H9 (cell line): Measurements from ENCODE around the gene TENM3. TPM values are rescaled to one million over a fixed set of nuclear protein-coding genes. Genes with fewer than 3 reads are reported as not detected.

Experiments
- DNase-seq: peaks from one replicate; pipeline ENCODE4 v3.0.0-alpha.2; 2017
- H2AFZ ChIP-seq: one replicate; pipeline ENCODE4 v1.6.1; 2013; ENCODE audit warnings: mild to moderate bottlenecking, low read length, control low read depth, moderate library complexity
- H2AK5ac ChIP-seq: 2 replicates; pipeline ENCODE4 v1.6.1; 2013; ENCODE audit warnings: low read length, control low read depth, mixed read lengths; ENCODE audit not compliant: insufficient read length
- H2BK120ac ChIP-seq: one replicate; pipeline ENCODE4 v1.6.1; 2013; ENCODE audit warnings: low read depth, mild to moderate bottlenecking, low read length, control low read depth, inconsistent platforms; ENCODE audit not compliant: poor library complexity, severe bottlenecking
- H2BK12ac ChIP-seq: 2 replicates; pipeline ENCODE4 v1.6.1; 2013; ENCODE audit warnings: low read length, control low read depth, mixed read lengths, low read depth; ENCODE audit not compliant: insufficient read length
- H2BK15ac ChIP-seq: 2 replicates; pipeline ENCODE4 v1.6.1; 2013; ENCODE audit warnings: low read depth, low read length, control low read depth
- H2BK20ac ChIP-seq: one replicate; pipeline ENCODE4 v1.6.1; 2013; ENCODE audit warnings: low read depth, mild to moderate bottlenecking, low read length, control low read depth, inconsistent platforms; ENCODE audit not compliant: poor library complexity, severe bottlenecking
- H2BK5ac ChIP-seq: 2 replicates; pipeline ENCODE4 v1.6.1; 2013; ENCODE audit warnings: low read length, control low read depth, mixed read lengths; ENCODE audit not compliant: insufficient read length
- H3K14ac ChIP-seq: 2 replicates; pipeline ENCODE4 v1.6.1; 2013; ENCODE audit warnings: low read length, control low read depth; ENCODE audit not compliant: insufficient read depth
- H3K18ac ChIP-seq: 2 replicates; pipeline ENCODE4 v1.6.1; 2013; ENCODE audit warnings: low read depth, mild to moderate bottlenecking, mixed read lengths, low read length, control low read depth; ENCODE audit not compliant: insufficient read length
- H3K23ac ChIP-seq: 2 replicates; pipeline ENCODE4 v1.6.1; 2013; ENCODE audit warnings: low read length, control low read depth, mixed read lengths, low read depth; ENCODE audit not compliant: insufficient read length
- H3K23me2 ChIP-seq: 2 replicates; pipeline ENCODE4 v1.6.1; 2013; ENCODE audit warnings: low read depth, mild to moderate bottlenecking, mixed read lengths, low read length, control low read depth; ENCODE audit not compliant: insufficient read length, poor library complexity, severe bottlenecking
- H3K27ac ChIP-seq: 2 replicates; pipeline ENCODE4 v1.5.1; 2013; ENCODE audit warnings: low read length, control low read depth, mixed read lengths, low read depth; ENCODE audit not compliant: insufficient read length
- H3K27me3 ChIP-seq: 2 replicates; pipeline ENCODE4 v1.6.1; 2013; ENCODE audit warnings: low read length, control low read depth, inconsistent platforms; ENCODE audit not compliant: insufficient read depth
- H3K4ac ChIP-seq: 2 replicates; pipeline ENCODE4 v1.6.1; 2013; ENCODE audit warnings: low read depth, mild to moderate bottlenecking, control low read depth, inconsistent platforms, low read length, moderate library complexity
- H3K4me1 ChIP-seq: 2 replicates; pipeline ENCODE4 v1.6.1; 2013; ENCODE audit warnings: low read length, control low read depth, inconsistent platforms; ENCODE audit not compliant: insufficient read depth
- H3K4me2 ChIP-seq: 2 replicates; pipeline ENCODE4 v1.6.1; 2013; ENCODE audit warnings: low read length, control low read depth, mixed read lengths; ENCODE audit not compliant: insufficient read length, insufficient read depth
- H3K56ac ChIP-seq: 2 replicates; pipeline ENCODE4 v1.6.1; 2013; ENCODE audit warnings: low read depth, mild to moderate bottlenecking, mixed read lengths, low read length, control low read depth; ENCODE audit not compliant: insufficient read length
- H3K79me1 ChIP-seq: 2 replicates; pipeline ENCODE4 v1.6.1; 2013; ENCODE audit warnings: low read depth, mild to moderate bottlenecking, moderate library complexity, low read length, control low read depth, inconsistent platforms; ENCODE audit not compliant: insufficient read depth, poor library complexity, severe bottlenecking
- H3K79me2 ChIP-seq: 2 replicates; pipeline ENCODE4 v1.6.1; 2013; ENCODE audit warnings: low read length, control low read depth, inconsistent platforms; ENCODE audit not compliant: insufficient read depth
- H3K9ac ChIP-seq: 2 replicates; pipeline ENCODE4 v1.6.1; 2013; ENCODE audit warnings: low read length, control low read depth, mixed read lengths; ENCODE audit not compliant: insufficient read length; ENCODE audit errors: extremely low read depth
- H3K9me3 ChIP-seq: one replicate; pipeline ENCODE4 v1.6.1; 2013; ENCODE audit warnings: low read depth, low read length, inconsistent platforms; ENCODE audit not compliant: control insufficient read depth
- H3T11ph ChIP-seq: one replicate; pipeline ENCODE4 v1.6.1; 2013; ENCODE audit warnings: mild to moderate bottlenecking, low read length, control low read depth, inconsistent platforms
- H4K20me1 ChIP-seq: one replicate; pipeline ENCODE4 v1.6.1; 2013; ENCODE audit not compliant: control insufficient read depth, insufficient read length, insufficient read depth
- H4K5ac ChIP-seq: 2 replicates; pipeline ENCODE4 v1.6.1; 2013; ENCODE audit warnings: low read depth, mild to moderate bottlenecking, mixed read lengths, low read length, control low read depth; ENCODE audit not compliant: insufficient read length
- H4K8ac ChIP-seq: replicated peaks from 2 replicates; pipeline ENCODE4 v1.6.1; 2013; ENCODE audit warnings: low read length, control low read depth, mixed read lengths, low read depth; ENCODE audit not compliant: insufficient read length
- H4K91ac ChIP-seq: 2 replicates; pipeline ENCODE4 v1.6.1; 2013; ENCODE audit warnings: low read depth, mild to moderate bottlenecking, moderate library complexity, mixed read lengths, low read length, control low read depth; ENCODE audit not compliant: insufficient read length
- H3K27ac Mint-ChIP-seq, 3 experiments: 2 replicates in 2 of 3; 3 replicates in 1 of 3; pipeline ENCODE4 v1.8.0; 2020 to 2021; ENCODE audit warnings: mixed read lengths in 3 of 3, mild to moderate bottlenecking in 1 of 3, moderate library complexity in 1 of 3
- H3K27me3 Mint-ChIP-seq: 2 replicates; pipeline ENCODE4 v1.8.0; 2021; ENCODE audit warnings: low read depth, mild to moderate bottlenecking, moderate library complexity, mixed read lengths
- H3K36me3 Mint-ChIP-seq, 3 experiments: 2 replicates in 2 of 3; 3 replicates in 1 of 3; pipeline ENCODE4 v1.8.0; 2020 to 2021; ENCODE audit warnings: low read depth in 3 of 3, mixed read lengths in 3 of 3; ENCODE audit not compliant: insufficient read depth in 1 of 3
- H3K4me1 Mint-ChIP-seq, 2 experiments: 2 replicates each; pipeline ENCODE4 v1.8.0; 2020; ENCODE audit warnings: mixed read lengths in 2 of 2
- H3K4me3 Mint-ChIP-seq, 2 experiments: 2 replicates in 1 of 2; 3 replicates in 1 of 2; pipeline ENCODE4 v1.8.0; 2020 to 2021; ENCODE audit warnings: mild to moderate bottlenecking in 2 of 2, mixed read lengths in 2 of 2, moderate library complexity in 1 of 2
- H3K9me3 Mint-ChIP-seq, 2 experiments: 2 replicates in 1 of 2; 3 replicates in 1 of 2; pipeline ENCODE4 v1.8.0; 2020; ENCODE audit warnings: mild to moderate bottlenecking in 2 of 2, mixed read lengths in 2 of 2, moderate library complexity in 1 of 2
- WGBS: extraction: QIAGEN DNeasy Blood & Tissue Kit; methylation state at CpG from one replicate; pipeline ENCODE4 v1.1.7; 2013; ENCODE audit warnings: missing lambda C conversion rate, low lambda C conversion rate, mixed read lengths; ENCODE audit not compliant: insufficient read length; ENCODE audit errors: extremely low coverage; 5-methylcytosine and 5-hydroxymethylcytosine counted together
- total RNA-seq: library from RNA; stranded (reverse); gene quantifications from 2 replicates; pipeline ENCODE4 v1.2.1, GENCODE V29; 2021
- TF ChIP-seq, protein P1 (sequence below): fragments of 200-600 bp; sonication (generic); conservative IDR thresholded peaks from 3 replicates; pipeline ENCODE4 v1.8.0; 2021; ENCODE audit warnings: antibody characterized with exemption, mild to moderate bottlenecking

The TENM3 gene
- total RNA-seq, 1 experiment from 2014 or later = 49.6 TPM

DNA sequence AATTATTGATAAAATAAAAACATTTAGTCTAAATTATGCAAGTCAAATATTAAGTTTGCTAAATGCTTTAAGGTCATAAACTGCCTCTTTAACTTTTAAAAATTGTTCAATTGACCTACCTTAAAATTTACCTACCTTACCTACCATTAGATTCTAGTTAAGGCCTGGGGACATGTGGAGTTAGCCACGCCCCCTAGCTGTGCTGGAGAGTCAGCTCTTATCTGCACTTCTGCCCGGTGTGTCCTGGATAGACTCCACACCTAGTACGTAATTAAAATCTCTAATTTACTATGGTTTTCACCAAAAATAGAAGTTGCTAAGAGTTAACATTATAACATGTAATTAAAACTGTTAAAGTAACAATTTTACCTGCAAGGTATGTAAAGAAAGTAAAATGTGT is 22.7 kb downstream of the TENM3 start:
- no peak overlapping the region for H4K8ac ChIP-seq
- DNase-seq = no peak
- H3K4me1 ChIP-seq = 0 out of 2 replicates have a peak, but pooled peaks cover 2% of the 10 kb centered on the region
- no peak overlapping the region for H3K4me2 ChIP-seq
- Mint-ChIP-seq H3K36me3 (peaks cover 25 to 35% (median 28%) of the 10 kb centered on the region in 3 experiments), H3K4me3 (no peak overlapping the region), H3K9me3 (peaks cover 7 to 11% of the 10 kb centered on the region in 2 experiments; a peak in 4 of 5 replicates), H3K27me3 (no peaks in the 10 kb centered on the region), H3K4me1 (peaks cover 33 to 50% of the 10 kb centered on the region in 2 experiments), H3K27ac (no peak overlapping the region)
- no peak overlapping the region for H2BK5ac ChIP-seq
- TF ChIP-seq, protein P1, sequence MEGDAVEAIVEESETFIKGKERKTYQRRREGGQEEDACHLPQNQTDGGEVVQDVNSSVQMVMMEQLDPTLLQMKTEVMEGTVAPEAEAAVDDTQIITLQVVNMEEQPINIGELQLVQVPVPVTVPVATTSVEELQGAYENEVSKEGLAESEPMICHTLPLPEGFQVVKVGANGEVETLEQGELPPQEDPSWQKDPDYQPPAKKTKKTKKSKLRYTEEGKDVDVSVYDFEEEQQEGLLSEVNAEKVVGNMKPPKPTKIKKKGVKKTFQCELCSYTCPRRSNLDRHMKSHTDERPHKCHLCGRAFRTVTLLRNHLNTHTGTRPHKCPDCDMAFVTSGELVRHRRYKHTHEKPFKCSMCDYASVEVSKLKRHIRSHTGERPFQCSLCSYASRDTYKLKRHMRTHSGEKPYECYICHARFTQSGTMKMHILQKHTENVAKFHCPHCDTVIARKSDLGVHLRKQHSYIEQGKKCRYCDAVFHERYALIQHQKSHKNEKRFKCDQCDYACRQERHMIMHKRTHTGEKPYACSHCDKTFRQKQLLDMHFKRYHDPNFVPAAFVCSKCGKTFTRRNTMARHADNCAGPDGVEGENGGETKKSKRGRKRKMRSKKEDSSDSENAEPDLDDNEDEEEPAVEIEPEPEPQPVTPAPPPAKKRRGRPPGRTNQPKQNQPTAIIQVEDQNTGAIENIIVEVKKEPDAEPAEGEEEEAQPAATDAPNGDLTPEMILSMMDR = peak; percentile 36
- H3K27me3 ChIP-seq = no peaks in the 10 kb centered on the region
- H3K9ac ChIP-seq = no peak overlapping the region
- H2AK5ac ChIP-seq = no peak overlapping the region
- H3K79me1 ChIP-seq = no peaks in the 10 kb centered on the region
- no peaks in the 10 kb centered on the region for H4K20me1 ChIP-seq
- H2BK15ac ChIP-seq = no peak overlapping the region
- WGBS = no CpG with 5 or more reads among the region's 3 CpGs
- H2BK20ac ChIP-seq = no peak overlapping the region
- H4K91ac ChIP-seq = no peak overlapping the region
- no peak overlapping the region for H2BK120ac ChIP-seq
- H3K4ac ChIP-seq = no peak overlapping the region
- no peak overlapping the region for H3K23ac ChIP-seq
- H3T11ph ChIP-seq = no peak overlapping the region
- no peak overlapping the region for H4K5ac ChIP-seq
- no peak overlapping the region for H2AFZ ChIP-seq
- no peak overlapping the region for H3K18ac ChIP-seq
- no peak overlapping the region for H3K14ac ChIP-seq
- no peaks in the 10 kb centered on the region for H3K9me3 ChIP-seq
- H3K23me2 ChIP-seq = no peaks in the 10 kb centered on the region
- no peak overlapping the region for H2BK12ac ChIP-seq
- H3K79me2 ChIP-seq = no peaks in the 10 kb centered on the region; the same call in 1 of the 2 replicates
- no peak overlapping the region for H3K56ac ChIP-seq
- no peak overlapping the region for H3K27ac ChIP-seq
